NT2/D1 (cell line): ENCODE measurements around the gene COG4.
A peak's percentile ranks its signal among the peaks of the same experiment; 100 is the strongest.

ENCODE experiments used
- DNase-seq: peaks from one replicate; pipeline ENCODE4 v3.0.0-alpha.2; 2011; ENCODE audit warnings: low read depth, low spot score
- H3K27me3 ChIP-seq: 2 replicates; pipeline ENCODE4 v1.6.0; 2011; ENCODE audit warnings: mild to moderate bottlenecking; ENCODE audit not compliant: insufficient read length, insufficient read depth
- H3K36me3 ChIP-seq: 2 replicates; pipeline ENCODE4 v1.6.1; 2011; ENCODE audit warnings: mild to moderate bottlenecking, low read length, mixed read lengths; ENCODE audit not compliant: insufficient read depth, insufficient read length
- H3K4me1 ChIP-seq: 2 replicates; pipeline ENCODE4 v1.5.1; 2011; ENCODE audit not compliant: insufficient read depth, insufficient read length
- H3K4me3 ChIP-seq: 2 replicates; pipeline ENCODE4 v1.5.1; 2011; ENCODE audit warnings: low read depth; ENCODE audit not compliant: insufficient read length
- H3K9ac ChIP-seq: 2 replicates; pipeline ENCODE4 v1.6.0; 2011; ENCODE audit warnings: low read depth; ENCODE audit not compliant: insufficient read length
- H3K9me3 ChIP-seq: 2 replicates; pipeline ENCODE4 v1.5.1; 2011; ENCODE audit warnings: mild to moderate bottlenecking, low read length; ENCODE audit not compliant: insufficient read depth
- SUZ12 ChIP-seq: IDR thresholded peaks from 2 replicates; pipeline ENCODE4 v1.6.1; 2011; ENCODE audit not compliant: insufficient read length, insufficient read depth; ENCODE audit errors: extremely low read depth
- YY1 ChIP-seq: IDR thresholded peaks from 2 replicates; pipeline ENCODE4 v1.6.1; 2011; ENCODE audit not compliant: insufficient read length, insufficient read depth
- ZNF274 ChIP-seq: IDR thresholded peaks from 2 replicates; pipeline ENCODE4 v1.6.1; 2011; ENCODE audit warnings: mild to moderate bottlenecking, low read depth, low read length

Gene COG4

GRCh38 chr16:70523076-70523742 lies at the start of gene COG4:
TSS of gene COG4 (minus strand) at chr16:70523554. CDS start at chr16:70523543, 11 bp downstream.
- TF ChIP-seq ZNF274 (no peak), YY1 (peak; percentile 80)
- peaks cover 39% of the 10 kb centered on the region for H3K36me3 ChIP-seq

DNA sequence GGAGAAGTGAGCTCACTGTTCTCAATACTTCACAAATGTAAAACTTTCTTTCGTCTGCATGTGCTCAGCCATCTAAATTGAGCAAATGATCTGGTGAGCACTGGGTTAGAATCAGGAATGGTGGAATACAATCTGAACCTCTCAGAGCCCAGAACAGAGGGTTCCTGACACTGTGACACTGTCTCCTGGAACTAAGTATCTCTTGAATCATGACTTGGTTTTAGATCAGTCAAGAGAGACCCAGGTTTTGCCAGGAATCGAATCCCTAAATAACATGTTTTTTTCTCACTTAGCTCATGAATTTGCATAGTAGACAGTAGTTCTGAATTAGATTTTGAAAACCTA lies 49.5 kb upstream of the COG4 start:
- Histone ChIP-seq H3K4me3 (no peak overlapping the region), H3K4me1 (no peaks in the 10 kb centered on the region), H3K9ac (no peak overlapping the region), H3K36me3 (peaks cover 77% of the 10 kb centered on the region), H3K27me3 (no peaks in the 10 kb centered on the region), H3K9me3 (no peaks in the 10 kb centered on the region)
- no peak for DNase-seq
- no peak for TF ChIP-seq ZNF274
- TF ChIP-seq YY1, result no peak
- TF ChIP-seq SUZ12, result no peak

More at GRCh38 chr16:70523076-70523742, at the start of gene COG4:
- DNase-seq, result peak; percentile 83
- Histone ChIP-seq H3K9ac (peak within 1 kb of the TSS; percentile 98), H3K4me1 (no peaks in the 10 kb centered on the region), H3K27me3 (no peaks in the 10 kb centered on the region), H3K9me3 (no peaks in the 10 kb centered on the region), H3K4me3 (peak within 1 kb of the TSS; percentile 99)

GRCh38 chr16:70572050-70572925 lies 48.9 kb upstream of the COG4 start:
- TF ChIP-seq ZNF274, result no peak
- TF ChIP-seq SUZ12, result no peak
- TF ChIP-seq YY1, result no peak
- Histone ChIP-seq H3K4me1 (no peaks in the 10 kb centered on the region), H3K36me3 (peaks cover 83% of the 10 kb centered on the region), H3K4me3 (no peak overlapping the region), H3K9me3 (no peaks in the 10 kb centered on the region), H3K9ac (no peak overlapping the region), H3K27me3 (no peaks in the 10 kb centered on the region)
- no peak for DNase-seq

DNA sequence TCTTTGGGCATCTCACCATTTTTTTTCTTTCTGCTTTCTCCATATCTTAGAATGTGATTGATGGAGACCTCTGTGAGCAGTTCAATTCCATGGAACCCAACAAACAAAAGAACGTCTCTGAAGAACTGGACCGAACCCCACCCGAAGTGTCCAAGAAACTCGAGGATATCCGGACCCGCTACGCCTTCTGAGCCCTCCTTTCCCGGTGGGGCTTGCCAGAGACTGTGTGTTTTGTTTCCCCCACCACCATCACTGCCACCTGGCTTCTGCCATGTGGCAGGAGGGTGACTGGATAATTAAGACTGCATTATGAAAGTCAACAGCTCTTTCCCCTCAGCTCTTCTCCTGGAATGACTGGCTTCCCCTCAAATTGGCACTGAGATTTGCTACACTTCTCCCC lies 48.3 kb upstream of the COG4 start:
- Histone ChIP-seq H3K9me3 (no peaks in the 10 kb centered on the region), H3K27me3 (no peaks in the 10 kb centered on the region), H3K4me1 (no peaks in the 10 kb centered on the region), H3K9ac (no peak overlapping the region), H3K4me3 (no peak overlapping the region), H3K36me3 (peaks cover 90% of the 10 kb centered on the region)
- TF ChIP-seq ZNF274 (no peak), SUZ12 (no peak), YY1 (no peak)
- DNase-seq, result no peak

GRCh38 chr16:70570967-70571570 lies 47.7 kb upstream of the COG4 start:
- TF ChIP-seq SUZ12 (no peak), ZNF274 (no peak), YY1 (no peak)
- Histone ChIP-seq H3K9me3 (no peaks in the 10 kb centered on the region), H3K4me1 (no peaks in the 10 kb centered on the region), H3K36me3 (peaks cover 96% of the 10 kb centered on the region), H3K9ac (no peak overlapping the region), H3K27me3 (no peaks in the 10 kb centered on the region), H3K4me3 (no peak overlapping the region)
- DNase-seq, result no peak

DNA sequence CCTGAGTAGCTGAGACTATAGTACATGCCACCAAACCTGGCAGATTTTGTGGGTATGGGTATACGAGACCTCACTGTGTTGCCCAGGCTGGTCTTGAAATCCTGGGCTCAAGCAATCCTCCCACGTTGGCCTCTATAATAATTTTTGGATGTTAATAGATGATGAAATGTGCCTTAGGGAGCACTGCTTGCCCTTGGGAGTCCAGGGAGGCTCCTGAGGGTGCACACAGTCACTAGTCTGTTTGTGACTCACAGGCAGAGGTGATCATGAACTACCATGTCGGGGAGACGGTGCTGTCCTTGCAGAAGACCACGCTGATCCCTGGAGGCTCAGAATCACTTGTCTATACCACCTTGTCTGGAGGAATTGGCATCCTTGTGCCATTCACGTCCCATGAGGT lies 46.4 kb upstream of the COG4 start:
- DNase-seq, result no peak
- Histone ChIP-seq H3K36me3 (peaks cover 97% of the 10 kb centered on the region), H3K27me3 (no peaks in the 10 kb centered on the region), H3K4me1 (no peaks in the 10 kb centered on the region), H3K4me3 (no peak overlapping the region), H3K9me3 (no peaks in the 10 kb centered on the region), H3K9ac (no peak overlapping the region)
- TF ChIP-seq YY1 (no peak), ZNF274 (no peak), SUZ12 (no peak)
